Tibial nerve (tissue), 4 donors: ENCODE results near the gene YWHAG.

Experiments
- EP300 ChIP-seq, 2 donors: sonication (generic); formaldehyde crosslinking; IDR thresholded peaks; one replicate each; pipeline ENCODE4 v1.6.1; 2017; ENCODE audit warnings: antibody characterized with exemption in 2 of 2, mild to moderate bottlenecking in 1 of 2
- TF ChIP-seq, protein P1 (sequence below), 5 experiments: fragments of 200-600 bp in 3 of 5; fragments of 450-650 bp in 2 of 5; sonication (generic) in 3 of 5; IDR thresholded peaks; one replicate each; pipeline ENCODE4 v1.5.1; 2016 to 2019; ENCODE audit warnings: antibody characterized with exemption in 5 of 5, mild to moderate bottlenecking in 3 of 5, moderate library complexity in 2 of 5

DNA sequence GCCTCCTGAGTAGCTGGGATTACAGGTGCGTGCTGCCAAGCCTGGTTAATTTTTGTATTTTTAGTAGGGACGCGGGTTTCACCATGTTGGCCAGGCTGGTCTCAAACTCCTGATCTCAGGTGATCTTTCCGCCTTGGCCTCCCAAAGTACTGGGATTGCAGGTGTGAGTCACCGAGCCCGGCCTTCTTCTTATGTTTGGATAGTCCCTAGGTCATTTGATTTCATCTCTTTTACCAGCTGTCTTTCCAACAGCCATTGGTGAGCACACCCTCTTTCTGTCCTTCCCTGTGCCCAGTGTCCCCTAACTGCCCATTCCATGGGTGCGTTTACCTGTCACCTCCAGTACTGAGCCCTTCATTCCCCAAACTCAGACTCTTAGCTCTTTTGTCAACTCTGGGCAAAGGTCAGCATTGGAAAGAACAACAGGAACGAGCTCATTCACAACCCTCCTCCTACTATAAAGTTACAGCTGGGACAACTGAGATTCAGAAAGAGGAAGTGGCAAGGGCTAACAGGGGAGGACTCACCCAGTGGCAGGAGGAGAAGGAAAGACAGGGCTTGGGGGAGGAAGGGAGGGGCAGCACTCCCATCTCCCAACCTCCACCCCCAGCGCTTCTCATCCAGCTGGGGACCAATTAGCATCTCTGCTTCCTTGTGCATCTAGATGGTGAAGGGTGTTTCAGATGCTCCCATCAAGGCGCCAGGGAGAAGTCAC lies 45.1 kb upstream of the YWHAG start:
- TF ChIP-seq, protein P1, sequence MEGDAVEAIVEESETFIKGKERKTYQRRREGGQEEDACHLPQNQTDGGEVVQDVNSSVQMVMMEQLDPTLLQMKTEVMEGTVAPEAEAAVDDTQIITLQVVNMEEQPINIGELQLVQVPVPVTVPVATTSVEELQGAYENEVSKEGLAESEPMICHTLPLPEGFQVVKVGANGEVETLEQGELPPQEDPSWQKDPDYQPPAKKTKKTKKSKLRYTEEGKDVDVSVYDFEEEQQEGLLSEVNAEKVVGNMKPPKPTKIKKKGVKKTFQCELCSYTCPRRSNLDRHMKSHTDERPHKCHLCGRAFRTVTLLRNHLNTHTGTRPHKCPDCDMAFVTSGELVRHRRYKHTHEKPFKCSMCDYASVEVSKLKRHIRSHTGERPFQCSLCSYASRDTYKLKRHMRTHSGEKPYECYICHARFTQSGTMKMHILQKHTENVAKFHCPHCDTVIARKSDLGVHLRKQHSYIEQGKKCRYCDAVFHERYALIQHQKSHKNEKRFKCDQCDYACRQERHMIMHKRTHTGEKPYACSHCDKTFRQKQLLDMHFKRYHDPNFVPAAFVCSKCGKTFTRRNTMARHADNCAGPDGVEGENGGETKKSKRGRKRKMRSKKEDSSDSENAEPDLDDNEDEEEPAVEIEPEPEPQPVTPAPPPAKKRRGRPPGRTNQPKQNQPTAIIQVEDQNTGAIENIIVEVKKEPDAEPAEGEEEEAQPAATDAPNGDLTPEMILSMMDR (IDR thresholded peaks at IDR 0.05): no peak
- TF ChIP-seq EP300 (IDR thresholded peaks at IDR 0.05): peak in 1 of 2 donors; percentile 47
